ENCODE measurements around the gene EPHB1.

Gene EPHB1

DNA sequence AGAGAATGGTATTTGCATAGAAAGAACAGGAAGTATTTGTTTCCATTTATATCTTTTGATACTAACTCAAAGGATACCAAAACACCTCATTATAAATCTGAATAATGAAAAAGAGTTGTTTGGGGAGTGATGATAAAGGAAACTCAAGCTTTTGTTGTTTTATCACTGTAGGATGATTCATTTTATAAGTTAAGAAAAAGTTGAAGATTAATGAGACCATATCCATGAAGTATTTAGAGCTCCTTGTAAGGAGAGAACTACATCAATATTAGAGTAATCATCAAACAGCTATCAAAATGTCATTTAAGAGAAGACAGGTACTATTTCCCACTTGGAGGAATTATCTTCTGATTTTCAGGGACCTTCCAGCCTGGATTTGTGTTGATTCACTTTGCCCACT lies 92.5 kb downstream of the EPHB1 start:
- DNase-seq = no peak

DNA sequence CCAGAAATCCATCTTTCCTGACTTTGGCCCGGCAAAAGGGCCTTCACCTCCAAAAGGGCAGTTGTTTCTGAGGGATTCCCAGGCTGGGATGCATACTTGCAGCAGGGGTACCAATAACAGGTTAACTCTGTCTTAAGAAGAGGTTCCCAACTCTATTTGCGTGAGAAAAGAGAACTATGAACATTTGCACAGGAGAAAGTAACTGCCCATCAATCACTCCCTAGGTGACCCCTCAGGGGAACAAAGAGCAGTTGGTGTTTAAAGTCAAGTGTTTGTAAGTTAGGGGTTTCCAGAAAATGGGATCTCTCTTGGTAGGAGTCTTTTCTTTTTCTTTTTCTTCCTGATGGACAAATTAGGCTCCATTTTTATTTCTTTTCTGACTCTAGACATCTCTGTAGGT lies 97.3 kb downstream of the EPHB1 start:
- no peak for DNase-seq

DNA sequence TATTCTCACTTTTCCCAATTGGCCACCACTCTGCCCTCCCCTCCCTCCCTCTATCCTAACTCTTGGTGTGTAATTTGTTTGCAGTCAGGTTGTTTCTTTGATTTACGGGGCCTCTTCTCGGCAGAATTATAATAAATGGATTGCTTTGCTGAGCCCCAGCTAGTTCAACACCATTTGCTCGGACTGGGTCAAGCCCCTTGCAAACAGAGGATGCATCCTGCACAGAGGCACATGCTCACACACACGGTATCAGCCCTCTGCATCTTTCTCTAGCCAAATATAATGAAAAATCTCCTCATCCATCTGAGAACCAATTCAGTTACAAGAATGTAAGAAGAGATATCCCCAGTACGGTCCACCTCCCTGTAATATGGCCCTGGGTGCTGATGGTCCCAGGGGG lies 97.7 kb downstream of the EPHB1 start:
- no peak for DNase-seq

DNA sequence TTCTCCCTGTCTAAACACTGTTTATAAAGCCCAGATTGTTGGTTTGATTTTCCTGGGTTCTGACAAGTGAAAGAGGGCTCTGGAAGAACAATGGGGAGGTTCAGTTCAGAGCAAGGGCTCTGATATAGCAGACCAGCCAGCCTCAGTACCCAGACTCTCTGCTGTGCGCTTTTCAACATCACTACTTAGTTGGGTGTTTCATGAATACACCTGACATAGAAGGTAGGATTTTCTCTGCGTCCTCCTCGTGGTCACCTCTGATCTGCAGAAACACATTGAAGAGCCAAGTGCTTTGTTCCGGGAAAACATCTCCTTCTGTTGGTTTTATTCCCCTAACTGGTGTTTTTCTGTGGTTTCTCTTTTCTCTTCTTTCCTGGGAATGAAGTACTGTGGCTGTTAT lies 99.5 kb downstream of the EPHB1 start:
- DNase-seq = no peak

DNA sequence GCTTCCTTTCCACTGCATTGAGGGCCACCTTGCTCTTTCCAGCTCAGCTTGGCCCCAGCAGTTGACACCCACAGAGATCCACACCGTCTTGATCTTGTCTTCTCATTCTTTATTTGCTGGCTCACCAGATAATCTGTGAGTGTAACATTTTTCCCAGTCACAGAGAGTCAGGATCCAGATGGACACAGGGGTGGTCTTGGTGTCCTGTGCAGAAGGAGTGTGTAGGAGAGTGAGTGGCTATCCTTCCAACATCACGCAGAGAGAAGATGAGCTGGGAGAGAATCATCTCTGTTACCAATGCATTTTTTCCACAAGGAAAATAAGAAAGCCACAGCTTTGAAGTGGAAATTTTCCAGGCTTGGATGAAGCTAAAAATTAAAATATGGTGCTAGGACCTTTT lies 100.1 kb downstream of the EPHB1 start:
- no peak for DNase-seq

DNA sequence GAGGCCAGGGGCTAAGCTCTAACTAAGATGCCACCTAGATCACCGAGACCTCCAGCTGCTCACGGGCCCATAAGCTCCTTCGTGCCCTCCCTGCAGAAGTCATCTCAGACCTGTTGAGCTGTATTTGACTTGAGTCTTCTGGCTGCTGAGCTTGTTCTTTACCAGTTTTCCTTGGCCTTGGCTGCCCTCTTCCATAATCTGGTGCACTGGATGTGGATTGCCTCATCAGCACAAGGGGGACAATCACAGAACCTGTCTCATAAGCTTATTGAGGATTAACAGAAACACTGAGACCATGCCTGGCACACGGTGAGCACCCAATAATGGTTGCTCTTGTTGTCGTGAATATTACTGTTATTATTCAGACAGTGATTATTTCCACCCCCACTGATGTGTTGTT lies 101.1 kb downstream of the EPHB1 start:
- DNase-seq = no peak

DNA sequence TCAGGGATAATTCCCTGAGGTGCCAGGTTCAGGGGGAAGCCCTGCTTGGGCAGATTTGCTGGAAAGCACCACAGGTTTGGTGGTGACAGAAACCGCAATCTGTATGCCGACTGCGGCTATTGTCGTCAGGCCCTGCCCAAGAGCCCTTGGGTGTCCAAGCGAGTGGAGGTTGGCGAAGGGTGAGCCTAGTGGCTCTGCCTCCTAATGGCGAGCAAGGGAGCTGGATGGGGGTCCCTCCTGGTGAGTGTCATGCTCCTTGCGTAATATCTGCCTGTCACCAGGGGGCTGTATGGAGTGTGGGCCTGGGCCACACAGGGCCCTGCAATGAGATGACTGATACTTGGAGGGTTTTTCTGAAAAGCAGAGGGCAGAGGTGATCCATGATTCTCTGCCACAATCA lies 101.6 kb downstream of the EPHB1 start:
- DNase-seq = no peak

DNA sequence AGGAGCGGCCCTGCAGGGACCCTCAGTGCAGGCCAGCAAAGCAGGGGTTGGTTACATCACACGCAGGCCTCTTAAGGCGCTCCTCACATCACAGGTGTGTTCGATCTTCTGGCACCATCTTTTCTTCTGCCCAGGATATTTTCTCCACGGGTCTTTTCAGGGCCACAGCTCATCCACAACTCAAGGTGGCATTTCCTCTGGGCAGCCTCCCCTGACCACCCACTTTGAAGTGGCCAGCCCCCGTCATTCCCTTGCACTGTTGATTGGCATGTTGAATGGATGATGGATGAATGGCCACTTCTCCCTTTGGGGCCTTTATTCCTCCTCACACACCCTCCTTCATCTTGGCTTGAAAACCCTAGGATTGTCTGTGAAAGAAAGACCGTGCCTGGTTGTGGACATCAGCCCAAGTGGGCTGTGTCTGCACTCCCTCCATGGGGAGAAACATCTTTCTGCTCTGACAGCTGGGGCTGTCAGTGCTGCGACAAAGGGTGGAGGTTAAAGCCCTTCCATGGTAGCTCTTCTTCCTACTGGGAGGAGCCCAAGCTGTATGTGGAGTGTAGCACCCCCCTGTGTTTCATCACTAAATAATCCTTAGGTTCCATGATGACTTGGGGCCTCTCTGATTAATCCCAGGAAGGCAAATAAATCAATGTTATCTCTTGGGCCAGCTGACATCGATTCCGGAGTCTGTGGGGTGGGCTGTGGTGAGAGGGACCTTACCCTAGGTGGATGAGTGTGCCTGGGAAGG lies 102.5 kb downstream of the EPHB1 start:
- DNase-seq = no peak

DNA sequence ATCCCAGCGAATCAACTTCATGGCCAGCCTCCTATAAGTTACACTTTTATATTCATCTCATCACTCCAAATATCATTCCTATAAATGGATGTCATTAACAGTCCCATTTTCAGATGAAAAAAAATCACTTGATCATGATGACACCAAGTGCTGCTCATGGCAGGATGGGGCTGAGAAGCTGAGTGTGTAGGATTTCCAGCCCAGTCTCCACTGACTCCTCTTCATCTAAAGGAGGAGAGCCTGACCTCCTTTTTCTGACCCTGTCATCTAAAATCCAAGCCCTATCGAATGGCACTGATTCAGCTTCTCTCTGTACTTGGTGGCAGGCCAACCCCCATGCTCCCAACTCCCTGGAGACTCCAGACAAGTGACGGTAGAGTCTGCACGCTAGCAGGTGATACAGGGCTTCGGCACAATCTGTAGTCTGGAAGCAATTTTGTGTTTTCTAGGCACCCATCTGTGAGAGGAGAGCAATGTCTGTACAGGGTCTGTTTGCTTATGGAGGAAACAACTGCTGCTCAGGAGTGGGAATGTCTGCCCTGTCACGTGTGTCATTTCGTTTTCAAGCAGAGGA lies 103.2 kb downstream of the EPHB1 start:
- DNase-seq = no peak

DNA sequence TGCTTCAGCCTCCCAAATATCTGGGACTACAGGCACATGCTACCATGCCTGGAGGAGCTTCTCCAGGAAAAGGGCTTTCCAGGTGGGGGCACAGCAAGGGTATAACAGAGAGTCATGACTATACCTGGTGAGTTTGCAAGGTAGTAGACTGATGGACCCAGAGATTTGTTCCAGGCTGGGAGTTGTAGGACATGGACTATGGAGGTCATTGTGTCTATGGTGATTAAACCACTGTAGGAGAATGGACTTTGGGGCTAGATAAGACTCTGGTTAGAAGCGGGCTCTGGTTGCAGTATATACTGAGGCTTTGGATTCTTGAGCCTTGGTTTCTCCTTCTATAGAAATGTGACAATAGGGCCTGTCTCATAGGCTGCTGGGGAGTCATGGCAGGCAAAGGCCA lies 104.7 kb downstream of the EPHB1 start:
- no peak for DNase-seq

DNA sequence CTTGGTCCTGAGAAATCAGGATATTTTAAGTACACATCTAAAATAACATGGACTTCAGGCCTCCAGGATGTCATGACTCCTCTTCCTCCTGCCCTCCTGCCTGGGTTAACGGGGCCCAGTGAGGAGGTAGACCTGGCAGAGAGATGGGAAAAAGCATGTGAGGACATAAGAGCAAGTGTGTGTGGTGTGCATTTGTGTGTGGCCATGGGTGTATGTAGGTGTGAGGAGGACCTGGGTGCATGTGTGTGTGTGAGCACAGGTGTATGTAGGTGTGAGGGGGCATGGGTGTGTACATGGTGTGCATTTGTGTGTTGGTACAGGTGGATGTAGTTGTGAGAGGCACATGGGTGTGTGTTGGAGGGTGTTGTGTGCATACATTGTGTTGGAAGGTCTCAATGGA lies 105.4 kb downstream of the EPHB1 start:
- DNase-seq = no peak

DNA sequence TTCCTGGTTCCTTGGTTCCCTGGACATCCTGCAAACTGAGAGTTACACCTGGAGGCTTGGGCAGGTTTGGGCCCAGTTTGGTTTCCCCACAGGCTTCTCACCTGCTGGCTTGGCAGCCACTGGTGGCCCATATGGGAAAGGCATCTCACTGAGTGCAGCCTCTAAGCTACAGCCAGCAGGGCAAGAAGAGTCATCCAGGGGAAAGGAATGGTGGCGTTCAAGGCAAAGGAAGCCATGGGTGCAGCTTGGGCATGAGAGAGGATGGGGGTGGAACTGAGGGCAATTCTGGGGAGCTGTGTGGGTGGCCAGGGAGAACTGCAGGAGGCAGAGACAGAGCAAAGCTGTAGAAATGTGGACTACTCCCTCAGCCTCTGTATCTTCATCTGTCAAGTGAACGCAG lies 106.4 kb downstream of the EPHB1 start:
- DNase-seq = no peak

DNA sequence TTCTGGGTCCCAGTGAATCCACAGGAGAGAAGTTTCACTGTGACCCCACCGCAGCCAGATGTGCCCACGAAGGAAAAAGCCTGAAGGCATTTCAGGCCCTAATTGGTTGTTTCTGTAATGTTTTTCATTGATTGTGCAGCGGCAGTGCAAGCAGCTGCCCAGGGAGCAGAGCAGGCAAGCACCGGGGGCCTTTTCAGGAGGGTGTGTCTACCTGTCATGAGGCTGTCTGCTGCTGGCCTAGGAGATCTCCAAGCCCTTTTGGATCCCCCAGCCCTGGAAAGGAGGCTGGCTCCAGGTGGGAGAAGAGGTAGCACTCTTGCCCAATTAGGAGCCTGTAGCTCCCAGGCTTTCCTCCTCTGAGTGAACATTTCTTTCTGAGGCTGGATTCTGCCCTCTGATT lies 108.8 kb downstream of the EPHB1 start:
- DNase-seq = no peak

DNA sequence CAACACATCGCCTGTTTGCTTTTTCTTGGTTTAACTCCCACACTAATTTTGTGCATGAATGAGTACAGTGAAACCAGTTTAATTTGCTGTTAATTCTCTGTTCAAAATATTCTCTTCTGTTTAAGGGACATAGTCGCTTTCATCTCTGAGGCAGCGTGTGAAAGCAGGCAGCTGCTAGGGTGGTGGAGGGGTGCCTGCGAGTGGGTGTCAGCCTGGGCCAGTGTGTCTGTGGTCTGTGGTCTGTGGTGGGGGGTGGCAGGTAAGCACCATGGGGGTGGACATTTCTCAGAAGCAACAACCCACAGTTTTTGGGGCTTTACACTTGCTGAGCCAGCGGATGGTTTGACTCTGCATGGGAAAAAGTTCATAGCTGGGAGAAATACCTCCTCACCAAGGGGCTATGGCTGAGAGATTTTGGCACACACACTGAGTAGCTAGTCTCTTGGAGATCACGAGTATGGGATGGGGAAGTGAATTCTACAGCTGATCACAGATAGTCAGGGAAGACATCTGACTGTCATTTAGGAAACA lies 109.2 kb downstream of the EPHB1 start:
- DNase-seq = no peak

DNA sequence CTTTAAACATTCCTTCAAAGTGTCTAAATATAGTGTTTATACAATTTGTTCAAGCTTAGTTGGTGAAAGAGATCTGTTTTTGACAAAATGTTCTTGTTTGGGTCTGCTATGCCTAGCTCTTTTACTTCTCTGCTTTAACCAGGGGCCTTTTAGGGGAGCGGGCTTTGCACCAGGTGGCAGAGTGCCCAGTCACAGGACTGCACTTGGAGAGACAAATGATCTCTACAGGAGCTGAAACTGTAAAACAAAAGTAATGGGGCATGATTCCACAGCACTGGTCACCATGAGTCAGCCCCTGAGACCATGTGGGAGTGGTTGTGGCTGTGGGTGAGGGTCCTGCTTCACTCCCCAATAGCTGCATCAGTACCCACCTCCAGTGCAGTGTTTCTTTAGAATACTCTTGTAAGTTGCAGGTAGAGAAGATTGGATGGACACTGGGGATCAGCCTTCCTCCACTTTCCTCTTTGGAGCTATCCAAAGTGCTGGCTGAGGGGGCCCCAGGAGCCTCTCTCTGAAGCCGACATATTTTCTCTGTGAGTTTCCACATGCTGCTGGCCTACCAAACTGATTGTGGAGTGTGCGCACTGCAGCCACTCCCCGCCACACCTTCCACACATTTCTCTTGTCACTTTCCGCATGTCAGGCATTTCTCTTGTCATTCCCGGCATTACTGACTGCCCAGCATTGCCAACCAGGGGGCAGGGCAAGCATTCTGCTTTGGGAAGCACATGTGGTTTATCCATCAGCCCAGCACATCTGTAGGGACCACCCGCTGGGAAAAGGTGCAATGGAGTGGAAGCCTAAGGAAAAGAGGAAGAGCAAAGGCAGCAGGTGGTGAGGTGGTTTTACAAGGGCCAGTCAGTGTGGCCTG lies 110.0 kb downstream of the EPHB1 start:
- DNase-seq = no peak

DNA sequence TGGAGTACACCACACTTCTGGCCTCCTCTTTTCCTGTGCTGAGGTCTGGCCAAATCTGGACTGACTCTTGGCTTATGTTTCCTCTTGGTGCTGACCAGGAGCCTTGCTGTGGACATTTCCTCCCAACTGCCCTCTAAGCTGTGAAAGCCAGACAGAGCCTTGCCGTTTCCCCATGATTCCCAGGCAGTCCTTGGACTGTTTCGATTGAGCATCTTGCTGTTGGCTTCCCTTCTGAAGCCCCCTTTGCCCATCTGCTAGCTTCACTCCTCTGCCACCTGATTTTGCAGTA lies 110.5 kb downstream of the EPHB1 start:
- no peak for DNase-seq

DNA sequence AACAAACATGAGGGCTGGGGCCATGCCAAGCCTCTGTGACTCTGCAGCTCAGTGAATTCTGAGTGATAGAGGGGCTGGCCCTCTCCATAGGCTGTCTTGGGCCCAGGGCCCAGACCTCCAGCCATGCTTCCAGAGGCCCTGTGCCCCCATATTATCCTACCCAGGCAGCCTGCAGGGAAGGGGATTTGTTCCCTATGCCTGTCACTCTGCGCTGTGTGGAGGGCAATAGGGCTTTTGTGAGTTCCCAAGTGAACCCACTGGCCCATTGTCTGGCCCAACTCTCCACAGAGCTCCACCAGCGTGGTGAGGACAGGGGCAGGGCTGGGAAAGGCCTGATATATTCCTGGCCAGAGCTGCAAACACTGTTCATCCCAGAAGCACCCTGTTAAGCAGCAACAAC lies 113.2 kb downstream of the EPHB1 start:
- no peak for DNase-seq

DNA sequence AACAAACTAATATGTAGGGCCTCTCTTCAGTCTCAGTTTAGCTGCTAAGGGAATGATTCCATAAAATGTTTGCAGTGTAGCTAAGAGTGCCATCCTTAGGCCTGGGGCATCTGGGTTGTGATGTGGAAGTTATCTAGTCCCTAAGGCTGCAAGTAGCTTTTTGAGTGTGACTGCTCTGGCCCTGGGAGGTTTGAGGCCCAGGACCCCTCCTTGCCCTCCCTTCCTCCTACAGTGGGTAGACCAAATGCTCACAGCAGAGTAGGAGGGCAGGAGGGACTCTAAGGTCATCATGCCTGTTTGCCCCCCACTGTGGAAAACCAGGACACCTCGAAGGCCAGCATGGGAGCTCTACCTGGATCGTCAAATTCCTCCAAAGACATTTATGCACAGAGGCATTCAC lies 115.0 kb downstream of the EPHB1 start:
- DNase-seq = no peak

DNA sequence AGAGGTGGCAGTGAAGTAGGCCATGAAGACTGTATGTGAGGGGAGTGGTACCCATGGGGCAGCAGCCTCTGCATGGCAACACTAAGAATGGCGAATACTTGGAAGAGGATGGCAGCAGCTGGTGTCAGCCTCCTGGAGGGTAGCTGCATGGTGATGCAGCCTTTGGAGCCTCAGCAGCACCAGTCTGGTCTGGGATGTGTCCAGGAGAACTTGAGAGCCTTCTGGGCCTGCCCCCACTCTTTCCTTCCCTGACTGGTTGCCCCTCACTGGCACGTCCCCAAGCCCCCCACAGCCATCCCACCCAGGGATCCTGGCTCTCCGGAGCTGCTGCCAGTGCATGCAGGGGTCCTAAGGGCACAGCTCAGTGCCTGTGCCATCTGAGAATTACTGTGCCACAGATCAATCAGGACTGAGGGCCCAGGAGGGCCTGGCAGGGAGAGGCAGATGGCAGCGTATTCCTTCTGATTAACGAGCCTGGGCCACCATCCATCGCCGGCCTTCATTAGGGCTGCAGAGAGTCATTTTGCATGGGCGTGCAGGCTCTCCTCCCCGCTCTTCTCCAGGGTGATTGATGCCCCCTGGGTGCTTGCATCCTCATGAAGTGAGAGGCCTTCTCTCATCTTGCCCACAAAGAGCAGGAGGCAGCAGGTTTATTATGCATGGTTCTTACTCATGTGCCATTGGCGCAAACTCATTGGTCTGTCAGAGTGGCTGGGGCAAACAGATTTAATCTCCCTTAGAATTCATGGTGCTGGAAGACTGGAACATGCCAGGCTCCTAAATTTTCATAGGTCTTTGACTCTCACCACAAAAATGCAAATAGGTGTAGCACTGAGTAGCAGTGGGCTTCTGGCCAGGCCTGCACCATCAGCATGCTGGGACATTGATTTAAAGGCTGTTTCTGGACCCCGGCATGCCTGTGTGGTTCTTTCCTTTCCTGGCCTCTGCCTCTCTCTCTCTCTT lies 116.8 kb downstream of the EPHB1 start:
- DNase-seq = no peak

DNA sequence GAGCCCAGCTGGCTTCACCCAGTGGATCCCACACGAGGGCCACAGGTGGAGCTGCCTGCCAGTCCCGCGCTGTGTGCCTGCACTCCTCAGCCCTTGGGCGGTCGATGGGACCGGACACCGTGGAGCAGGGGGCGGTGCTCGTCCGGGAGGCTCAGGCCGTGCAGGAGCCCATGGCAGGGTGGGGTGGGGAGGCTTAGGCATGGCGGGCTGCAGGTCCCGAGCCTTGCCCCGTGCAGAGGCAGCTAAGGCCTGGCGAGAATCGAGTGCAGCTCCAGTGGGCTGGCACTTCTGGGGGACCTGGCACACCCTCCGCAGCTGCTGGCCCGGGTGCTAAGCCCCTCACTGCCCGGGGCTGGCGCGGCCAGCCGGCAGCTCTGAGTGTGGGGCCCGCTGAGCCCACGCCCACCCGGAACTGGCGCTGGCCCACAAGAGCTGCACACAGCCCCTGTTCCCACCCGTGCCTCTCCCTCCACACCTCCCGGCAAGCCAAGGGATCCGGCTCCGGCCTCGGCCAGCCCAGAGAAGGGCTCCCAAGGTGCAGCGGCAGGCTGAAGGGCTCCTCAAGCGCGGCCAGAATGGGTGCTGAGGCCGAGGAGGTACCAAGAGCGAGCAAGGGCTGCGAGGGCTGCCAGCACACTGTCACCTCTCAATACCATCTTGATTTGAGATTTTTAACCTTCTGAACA lies 121.4 kb downstream of the EPHB1 start:
- DNase-seq = no peak

DNA sequence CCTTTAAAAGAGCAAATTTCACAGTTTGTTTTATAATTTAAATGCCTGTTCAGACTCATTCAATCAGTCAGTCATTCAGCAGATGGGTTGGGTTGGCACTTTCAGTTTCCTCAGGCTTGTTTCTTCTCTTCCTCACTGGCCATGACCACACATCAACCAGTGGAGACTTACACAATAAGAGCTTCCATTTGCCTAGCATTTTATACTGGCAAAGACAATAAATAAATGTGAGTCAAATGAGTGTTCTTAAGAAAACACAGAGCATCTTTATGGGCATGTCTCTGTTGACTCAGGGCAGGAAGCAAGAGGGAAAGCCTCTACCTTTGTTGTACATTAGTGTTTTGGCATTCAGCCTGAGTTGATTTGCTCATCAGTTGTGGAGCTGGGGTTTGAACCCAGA lies 122.6 kb downstream of the EPHB1 start:
- DNase-seq = no peak

DNA sequence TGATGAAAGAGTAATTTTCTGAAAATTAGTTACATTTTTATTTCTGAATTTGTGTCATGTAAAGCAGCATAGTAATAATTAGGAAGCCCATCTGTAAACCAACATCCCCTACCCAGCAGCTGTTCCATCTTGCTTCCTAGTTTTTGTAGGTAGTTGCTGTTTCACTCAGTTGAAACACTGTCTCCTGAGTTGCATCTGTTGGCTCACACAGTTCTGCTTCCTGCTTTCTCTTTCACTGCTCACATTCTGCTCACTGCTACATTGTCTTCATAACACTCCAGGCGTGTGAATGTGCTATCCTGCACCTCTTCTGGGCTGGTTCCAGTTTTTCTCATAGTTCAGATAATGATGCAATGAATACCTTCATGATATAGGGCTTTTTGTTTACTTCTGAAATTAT lies 123.4 kb downstream of the EPHB1 start:
- DNase-seq = no peak
